GM21576 (cell line): ENCODE data around the gene PPP2R2C.

Experiments used
- ATAC-seq: cut with Tn5 transposase; IDR thresholded peaks from one replicate; pipeline ENCODE4 v1.9.1; 2021; ENCODE audit warnings: mild to moderate bottlenecking, moderate library complexity; ENCODE audit not compliant: unreplicated experiment

Gene PPP2R2C

GRCh38 chr4:6472387-6473263 is at the start of gene PPP2R2C:
Gene PPP2R2C, minus strand, starts transcription at chr4:6472614. Its CDS starts 385 bp downstream, at chr4:6472229.
- ATAC-seq, result no peak

- ATAC-seq, result no peak
Observed at GRCh38 chr4:6520978-6521377, 48.6 kb upstream of the PPP2R2C start.

- ATAC-seq, result no peak
Observed at GRCh38 chr4:6520051-6520636, 47.7 kb upstream of the PPP2R2C start.

- ATAC-seq, result no peak
Observed at GRCh38 chr4:6517171-6517570, 44.8 kb upstream of the PPP2R2C start.

- no peak for ATAC-seq
Observed at GRCh38 chr4:6516762-6517161, 44.3 kb upstream of the PPP2R2C start.

DNA sequence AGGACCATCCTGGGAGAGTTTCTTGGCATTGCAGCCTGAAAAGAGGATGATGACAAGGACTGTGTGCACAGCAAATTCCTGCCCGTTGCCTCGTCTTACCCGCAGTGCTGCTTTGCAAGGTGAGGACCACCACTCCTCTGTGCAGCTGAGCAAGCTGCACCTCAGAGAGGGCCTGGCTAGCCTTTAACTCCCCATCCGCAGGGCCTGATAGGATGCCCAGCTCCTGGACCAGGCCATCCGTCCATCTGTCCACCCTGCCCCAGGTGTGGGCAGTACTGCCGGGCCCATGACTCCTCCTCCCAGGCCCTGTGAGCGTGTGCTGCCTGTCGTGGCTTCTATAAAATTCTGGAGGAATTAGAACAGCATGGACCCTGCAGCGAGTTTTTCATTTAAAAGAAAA is 43.9 kb upstream of the PPP2R2C start:
- no peak for ATAC-seq

GRCh38 chr4:6513678-6514077 is 41.3 kb upstream of the PPP2R2C start:
- no peak for ATAC-seq

- no peak for ATAC-seq
Observed at GRCh38 chr4:6509587-6509986, 37.2 kb upstream of the PPP2R2C start.

DNA sequence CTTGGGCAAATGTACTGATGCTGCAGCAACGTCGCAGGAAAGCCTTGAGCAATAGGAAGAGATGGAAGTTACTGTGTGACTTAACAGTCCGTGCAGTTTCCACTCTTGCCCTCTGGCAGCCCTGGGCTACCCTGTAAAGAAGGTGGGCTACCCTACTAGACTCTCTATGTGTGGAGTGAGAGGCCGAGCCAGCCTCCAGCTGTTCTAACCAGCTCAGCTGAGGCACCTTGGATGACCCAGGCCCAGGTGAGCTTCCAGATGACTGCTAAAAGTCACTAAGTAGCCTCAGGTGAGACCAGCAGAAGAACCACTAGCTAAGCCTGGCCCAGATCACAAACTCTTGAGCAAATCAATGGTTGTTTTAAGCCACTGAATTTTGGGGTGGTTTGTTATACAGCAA is 34.9 kb upstream of the PPP2R2C start:
- ATAC-seq, result no peak

- no peak for ATAC-seq
Observed at GRCh38 chr4:6506616-6507140, 34.3 kb upstream of the PPP2R2C start.

DNA sequence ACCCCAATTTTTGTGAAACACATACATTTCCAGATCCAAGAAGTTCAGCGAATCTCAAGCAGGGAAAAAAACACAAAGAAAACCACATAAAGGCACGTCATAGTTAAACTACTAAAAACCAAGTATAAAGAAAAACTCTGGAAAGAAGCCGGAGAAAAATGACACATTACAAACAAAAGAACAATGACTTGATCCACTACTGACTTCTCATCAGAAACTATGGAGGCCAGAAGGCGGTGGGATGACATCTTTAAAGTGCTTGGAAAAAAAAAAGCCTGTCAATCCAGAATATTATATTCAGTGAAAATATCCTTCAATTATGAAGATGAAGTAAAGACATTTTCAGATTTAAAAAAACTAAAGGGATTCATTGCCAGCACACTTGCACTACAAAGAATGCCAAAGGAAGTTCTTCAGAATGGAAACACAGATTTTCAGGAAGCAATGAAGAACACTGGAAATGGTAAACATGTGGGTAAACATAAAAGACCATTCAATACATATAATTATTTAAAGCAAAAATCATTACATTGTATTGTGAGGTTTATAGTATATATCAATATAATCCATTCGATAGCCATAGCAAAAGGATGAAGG is 32.6 kb upstream of the PPP2R2C start:
- no peak for ATAC-seq

DNA sequence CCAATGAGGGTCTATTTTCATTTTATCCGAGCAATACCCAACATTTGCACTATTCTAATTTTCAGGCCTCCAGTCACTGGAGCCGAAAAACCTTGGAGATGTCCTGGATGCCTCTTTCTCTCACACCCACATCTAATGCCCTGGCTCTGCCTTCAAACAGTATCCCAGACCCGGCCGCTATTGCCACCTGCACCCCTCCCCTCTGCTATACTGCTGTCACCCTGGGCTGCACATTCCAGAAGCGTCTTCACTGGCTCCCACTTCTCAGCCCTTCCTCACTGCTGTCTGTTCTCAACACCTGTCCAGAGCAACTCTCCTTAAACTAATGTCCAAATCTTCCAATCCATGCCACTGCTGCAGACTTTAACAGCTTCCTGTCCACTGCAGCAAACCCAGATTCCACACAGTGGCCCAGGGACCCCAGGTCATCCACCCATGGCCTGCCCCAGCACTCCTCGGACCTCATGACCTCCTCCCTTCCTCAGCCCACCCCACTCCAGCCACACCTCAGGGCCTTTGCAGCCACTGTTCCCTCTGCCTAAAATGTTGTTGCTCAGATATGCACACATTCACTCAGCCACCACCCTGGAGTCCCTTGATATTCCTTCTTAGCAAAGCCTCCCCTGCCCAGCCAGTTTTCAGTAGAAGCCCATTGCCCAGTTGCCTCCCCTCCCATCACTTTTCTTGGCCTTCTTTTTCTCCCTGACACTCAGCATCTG is 30.5 kb upstream of the PPP2R2C start:
- no peak for ATAC-seq

DNA sequence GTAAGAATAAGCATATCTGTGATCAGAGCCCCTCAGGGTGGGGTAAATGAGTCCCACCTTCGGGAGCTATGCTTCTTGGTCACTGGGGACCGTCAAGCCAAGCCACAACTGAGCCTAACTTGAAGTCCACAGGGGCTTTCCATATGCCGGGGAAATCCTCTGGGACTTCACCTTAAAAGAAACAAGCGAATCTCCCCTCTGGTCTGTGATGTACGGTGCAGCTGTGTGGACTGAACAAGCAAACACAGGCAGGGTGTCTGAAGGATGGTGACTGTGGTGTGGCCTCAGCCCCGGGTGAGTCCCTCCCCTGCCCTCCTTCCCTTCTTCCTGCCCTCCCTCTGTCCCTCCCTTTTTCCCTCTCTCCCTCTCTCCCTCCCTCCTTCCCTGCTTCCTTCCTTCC is 29.7 kb upstream of the PPP2R2C start:
- no peak for ATAC-seq

DNA sequence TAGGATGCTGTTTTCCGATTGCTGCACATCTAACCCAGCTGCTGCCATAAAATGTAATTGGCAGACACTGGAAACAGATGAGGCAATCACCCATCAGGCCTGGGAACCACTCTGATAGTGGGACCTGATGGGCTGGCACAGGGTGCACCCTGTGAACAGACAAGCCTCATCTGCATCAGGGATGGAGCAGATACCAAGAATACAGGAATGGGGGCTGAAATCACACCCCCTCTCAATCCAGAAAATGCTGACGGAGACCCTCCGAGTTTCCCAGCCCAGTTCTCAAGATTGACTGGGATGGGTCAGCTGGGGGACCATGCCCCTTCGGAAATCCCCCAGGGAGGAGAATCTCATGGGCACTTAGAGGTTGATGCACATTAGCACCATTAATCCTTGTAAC is 28.8 kb upstream of the PPP2R2C start:
- ATAC-seq, result no peak

DNA sequence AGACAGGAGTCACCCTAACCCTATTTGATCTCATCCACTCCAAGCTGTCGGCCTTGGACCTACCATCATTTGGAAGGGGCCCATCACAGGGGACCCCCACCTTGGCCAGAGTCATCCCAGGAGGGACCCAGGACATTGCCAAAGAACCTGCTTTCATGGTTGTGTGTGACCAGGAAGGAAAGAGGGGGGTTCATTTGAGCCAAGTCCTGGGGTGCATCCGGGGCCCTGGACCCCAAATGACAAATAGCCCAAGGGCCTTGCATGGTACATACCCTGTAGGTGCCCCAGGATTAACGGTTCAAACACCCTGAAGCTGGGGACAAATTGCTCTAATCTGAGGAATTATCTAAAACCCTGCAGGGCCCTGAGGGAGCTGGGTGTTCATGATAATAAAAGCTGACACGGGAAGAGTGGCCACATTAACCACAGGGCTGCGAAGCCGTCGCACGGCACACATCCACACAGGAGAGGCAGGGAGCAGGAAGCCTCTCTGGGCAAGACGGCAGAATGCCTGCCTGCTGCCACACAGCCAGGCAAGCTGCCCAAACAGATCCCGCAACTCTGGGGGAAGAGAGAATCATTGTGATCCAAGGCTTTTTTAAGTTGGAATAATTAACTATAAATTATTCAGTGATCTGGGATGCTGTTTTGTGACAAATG is 28.2 kb upstream of the PPP2R2C start:
- ATAC-seq, result no peak

GRCh38 chr4:6499238-6499600 is 26.8 kb upstream of the PPP2R2C start:
- no peak for ATAC-seq

GRCh38 chr4:6498511-6499237 is 26.3 kb upstream of the PPP2R2C start:
- no peak for ATAC-seq

GRCh38 chr4:6497796-6498195 is 25.4 kb upstream of the PPP2R2C start:
- ATAC-seq, result no peak

DNA sequence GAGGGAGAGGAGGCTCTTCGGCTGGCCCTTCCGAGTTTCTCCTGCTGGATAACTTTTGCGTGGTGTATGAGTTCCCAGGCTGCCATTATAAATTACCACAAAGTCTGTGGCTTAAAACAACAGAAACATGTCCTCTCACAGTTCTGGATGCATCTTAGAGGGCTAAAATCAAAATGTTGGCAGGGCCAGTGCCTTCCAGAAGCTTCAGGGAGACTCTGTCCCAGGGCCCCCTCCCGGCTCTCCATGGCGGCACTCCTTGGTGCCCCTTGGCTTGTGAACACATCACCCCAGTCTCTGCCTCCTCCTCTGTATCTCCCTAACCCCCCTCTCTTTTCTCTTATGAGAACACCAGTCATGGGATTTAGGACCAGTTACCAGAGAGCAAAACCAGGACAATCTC is 23.3 kb upstream of the PPP2R2C start:
- no peak for ATAC-seq

GRCh38 chr4:6495296-6495590 is 22.8 kb upstream of the PPP2R2C start:
- ATAC-seq, result no peak
